WTC11 (cell line): ENCODE measurements around the gene SMYD3.

Experiments used
- CREB1 ChIP-seq: sonication (generic); formaldehyde crosslinking; IDR thresholded peaks from 2 replicates; pipeline ENCODE4 v1.8.0; 2023; ENCODE audit warnings: mild to moderate bottlenecking, missing genetic modification reagents
- CTCF ChIP-seq: fragments of 200-600 bp; IDR thresholded peaks from 2 replicates; pipeline ENCODE4 v1.8.0; 2022; ENCODE audit warnings: antibody characterized with exemption
- E2F1 ChIP-seq: sonication (generic); formaldehyde crosslinking; IDR thresholded peaks from 2 replicates; pipeline ENCODE4 v1.8.0; 2022; ENCODE audit warnings: mild to moderate bottlenecking, missing genetic modification reagents
- E2F5 ChIP-seq: sonication (generic); formaldehyde crosslinking; IDR thresholded peaks from 2 replicates; pipeline ENCODE4 v1.8.1; 2022; ENCODE audit warnings: mild to moderate bottlenecking, moderate library complexity, missing genetic modification reagents
- FOXJ3 ChIP-seq: sonication (generic); formaldehyde crosslinking; IDR thresholded peaks from 2 replicates; pipeline ENCODE4 v1.9.0; 2021; ENCODE audit warnings: missing genetic modification reagents, mild to moderate bottlenecking, borderline replicate concordance
- ZNF232 ChIP-seq: sonication (generic); formaldehyde crosslinking; IDR thresholded peaks from 2 replicates; pipeline ENCODE4 v1.8.0; 2022; ENCODE audit warnings: mild to moderate bottlenecking, missing genetic modification reagents

GRCh38 chr1:245803666-245804037, 703.4 kb downstream of the SMYD3 start:
- TF ChIP-seq CREB1 (CRISPR knock-in tag) (no peak), CTCF (no peak), E2F1 (CRISPR knock-in tag) (no peak), ZNF232 (CRISPR knock-in tag) (no peak), FOXJ3 (CRISPR knock-in tag) (no peak), E2F5 (CRISPR knock-in tag) (no peak)
